Activated CD8-positive, alpha-beta memory T cell treated with anti-CD3 and anti-CD28 coated beads for 36 hours (primary cell): ENCODE measurements around the gene TBX3. TPM values are rescaled to one million over a fixed set of nuclear protein-coding genes. Genes with fewer than 3 reads are reported as not detected.
"Not testable (repeated sequence)": the region's sequence is repeated elsewhere in the genome, so short reads cannot be mapped to it uniquely, and the experiment has no call there.

Experiments used
- CTCF ChIA-PET: fragments of 350-600 bp; sonication (Branson Sonifier 250); formaldehyde crosslinking; loops from one replicate; lab custom pipeline; 2021; ENCODE audit warnings: antibody characterized with exemption; lab: Charles Lee
- POLR2A ChIA-PET: fragments of 350-600 bp; sonication (Branson Sonifier 250); formaldehyde crosslinking; loops from one replicate; lab custom pipeline; 2021; ENCODE audit warnings: antibody characterized with exemption; lab: Charles Lee
- total RNA-seq, 2 experiments: library from RNA; stranded (reverse); gene quantifications; one replicate each; pipeline ENCODE4 v1.2.3, GENCODE V29; 2021

Gene TBX3
- total RNA-seq: not detected

DNA sequence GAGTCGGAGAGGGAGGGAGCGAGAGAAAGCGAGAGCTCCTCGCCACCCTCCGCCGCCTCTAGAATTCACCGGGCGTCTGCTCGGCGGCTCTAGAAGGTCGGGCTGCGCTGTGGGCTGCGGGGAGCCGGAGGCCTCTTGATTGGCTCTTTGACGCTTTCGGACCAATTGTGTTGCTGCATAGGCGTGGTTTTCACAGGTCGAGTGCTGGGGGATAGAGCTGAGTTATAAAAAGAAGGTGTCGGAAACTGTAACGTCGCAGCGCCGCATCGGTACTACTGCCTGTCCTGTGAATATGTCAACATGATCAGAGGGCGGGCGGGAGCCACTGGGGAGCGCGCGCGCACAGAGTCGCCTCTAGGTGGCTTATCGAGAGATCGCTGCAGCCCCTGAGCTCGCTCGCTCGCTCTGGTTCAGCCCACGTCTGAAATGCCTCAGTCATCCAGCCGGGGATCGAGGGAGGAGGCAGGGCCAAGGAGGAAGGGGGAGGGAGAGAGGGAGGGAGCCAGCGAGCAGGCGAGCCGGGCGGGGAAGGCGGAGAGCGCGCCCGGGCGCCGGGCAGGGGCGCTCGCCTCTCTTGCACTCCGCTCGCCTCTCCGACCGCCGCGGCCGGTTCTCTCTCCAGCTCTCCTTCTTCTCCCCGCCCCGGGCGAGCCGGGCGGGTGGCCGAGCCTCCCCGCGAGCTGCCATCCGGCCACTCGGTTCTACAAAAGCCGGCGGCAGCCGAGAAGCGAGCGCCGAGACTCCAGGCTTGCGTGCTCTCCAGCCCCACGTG is at the start of gene TBX3:
TSS of gene TBX3 (minus strand) at position 78 of the 772 bp plus-strand sequence. CDS start 975 bp downstream, outside the sequence.
- ChIA-PET POLR2A (no interaction called here), CTCF (no interaction called here)

DNA sequence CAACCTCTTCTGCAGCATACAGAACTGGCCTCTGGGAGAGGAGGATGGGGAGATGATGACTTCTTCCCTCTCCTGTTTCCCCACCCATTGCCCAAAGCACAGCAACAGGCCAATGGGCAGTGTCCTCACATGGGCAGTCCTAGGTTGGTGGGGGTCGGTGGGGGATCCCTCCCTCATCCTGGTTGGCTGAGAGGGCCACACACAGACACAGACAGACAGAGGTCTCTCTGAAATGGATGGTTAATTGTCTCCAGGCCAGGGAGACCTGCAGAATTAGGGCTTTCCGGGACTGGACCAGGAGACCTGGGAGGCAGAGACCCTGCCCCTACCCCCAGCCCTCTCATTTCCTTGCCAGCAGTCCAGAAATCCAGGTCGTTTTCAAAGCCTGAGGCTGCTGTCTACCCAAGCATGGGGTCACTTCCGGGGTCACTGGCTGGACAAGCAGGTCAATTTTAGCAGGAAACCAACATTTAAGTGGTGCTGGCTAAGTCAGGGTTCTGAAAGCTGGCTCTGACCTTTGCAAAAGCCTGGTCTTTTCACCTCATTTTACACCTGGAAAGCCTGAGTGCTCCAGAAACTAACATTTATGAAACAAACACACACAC is 48.6 kb upstream of the TBX3 start:
- CTCF ChIA-PET: no interaction called here
- POLR2A ChIA-PET: no interaction called here

DNA sequence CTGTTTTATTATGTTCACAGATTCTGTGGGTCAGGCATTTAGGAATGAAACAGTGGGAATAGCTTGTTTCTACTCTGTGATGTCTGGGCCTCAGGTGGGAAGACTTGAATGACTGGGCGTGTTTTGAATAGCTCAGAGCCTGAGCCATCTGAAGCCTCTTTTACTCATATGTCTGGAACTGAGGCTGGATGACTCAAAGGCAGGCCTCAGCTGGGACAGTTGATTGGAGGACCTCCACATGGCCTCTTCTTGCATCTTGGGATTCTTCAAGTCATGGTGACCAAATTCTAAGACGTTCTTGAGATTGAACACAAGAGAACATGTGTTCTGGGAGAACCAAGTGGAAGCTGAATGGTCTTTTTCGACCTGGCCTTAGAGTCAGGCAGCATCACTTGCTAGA is 45.8 kb upstream of the TBX3 start:
- POLR2A ChIA-PET: no interaction called here
- CTCF ChIA-PET: no interaction called here

DNA sequence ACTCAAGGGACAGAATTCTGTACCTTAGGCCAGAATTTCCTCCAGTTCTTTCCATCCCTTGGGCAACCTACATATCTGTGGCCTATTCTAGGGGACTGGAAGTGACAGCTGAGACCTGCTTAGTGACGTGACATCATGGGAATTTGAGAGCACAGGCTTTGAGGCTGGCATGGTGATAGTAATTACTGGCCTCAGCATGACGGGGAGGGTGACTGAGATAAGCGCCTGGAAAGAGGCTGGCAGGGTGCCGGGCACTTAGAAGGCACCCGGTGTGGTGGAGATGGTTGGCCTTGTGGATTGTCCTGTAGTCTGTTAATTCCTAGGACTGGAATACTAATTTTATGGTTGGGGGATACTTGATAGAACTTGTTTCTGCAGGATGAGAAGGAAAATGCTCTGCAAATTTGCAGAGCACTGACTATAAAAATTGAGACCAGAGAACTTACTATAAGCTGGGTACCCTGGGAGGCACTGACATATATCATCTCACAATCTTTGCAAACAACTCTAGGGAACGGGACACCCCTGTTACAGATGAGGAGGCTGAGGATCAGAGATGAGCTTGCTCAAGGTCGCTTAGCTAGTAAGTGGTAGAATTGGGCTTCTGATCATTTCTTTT is 42.2 kb upstream of the TBX3 start:
- ChIA-PET POLR2A (no interaction called here), CTCF (no interaction called here)

DNA sequence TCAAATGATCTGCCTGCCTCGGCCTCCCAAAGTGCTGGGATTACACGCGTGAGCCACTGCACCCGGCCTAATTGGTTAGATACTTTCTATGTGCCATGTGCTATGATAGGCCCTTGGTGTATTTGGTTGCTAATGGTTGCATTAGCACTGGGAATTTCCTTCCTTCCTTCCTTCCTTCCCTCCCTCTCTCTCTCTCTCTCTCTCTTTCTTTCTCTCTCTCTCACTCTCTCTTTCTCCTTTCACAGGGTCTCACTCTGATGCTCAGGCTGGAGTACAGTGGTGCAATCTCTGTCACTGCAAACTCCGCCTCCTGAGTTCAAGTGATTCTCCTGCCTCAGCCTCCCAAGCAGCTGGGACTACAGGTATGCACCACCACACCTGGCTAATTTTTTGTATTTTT is 38.2 kb upstream of the TBX3 start:
- POLR2A ChIA-PET, CTCF ChIA-PET: not testable (repeated sequence)

DNA sequence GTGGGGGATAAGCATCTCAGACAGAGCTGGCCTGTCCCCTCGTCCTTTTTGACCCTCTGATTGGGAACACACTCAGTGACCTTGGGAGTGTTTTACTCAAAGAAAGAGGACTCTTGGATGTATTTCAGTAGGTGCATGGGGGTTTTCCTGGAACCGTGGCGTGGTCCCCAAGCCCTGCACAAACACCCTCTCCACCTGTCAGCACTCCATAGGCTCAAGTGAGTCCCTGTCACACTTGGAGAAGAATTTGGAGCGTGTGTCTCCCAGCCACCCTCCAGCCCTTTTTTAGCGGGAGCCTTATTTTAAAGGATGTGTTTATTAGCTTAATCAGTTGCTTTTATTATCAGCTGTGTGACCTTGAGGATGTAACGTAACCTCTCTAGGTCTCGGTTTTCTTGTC is 37.3 kb upstream of the TBX3 start:
- ChIA-PET POLR2A (no interaction called here), CTCF (no interaction called here)

DNA sequence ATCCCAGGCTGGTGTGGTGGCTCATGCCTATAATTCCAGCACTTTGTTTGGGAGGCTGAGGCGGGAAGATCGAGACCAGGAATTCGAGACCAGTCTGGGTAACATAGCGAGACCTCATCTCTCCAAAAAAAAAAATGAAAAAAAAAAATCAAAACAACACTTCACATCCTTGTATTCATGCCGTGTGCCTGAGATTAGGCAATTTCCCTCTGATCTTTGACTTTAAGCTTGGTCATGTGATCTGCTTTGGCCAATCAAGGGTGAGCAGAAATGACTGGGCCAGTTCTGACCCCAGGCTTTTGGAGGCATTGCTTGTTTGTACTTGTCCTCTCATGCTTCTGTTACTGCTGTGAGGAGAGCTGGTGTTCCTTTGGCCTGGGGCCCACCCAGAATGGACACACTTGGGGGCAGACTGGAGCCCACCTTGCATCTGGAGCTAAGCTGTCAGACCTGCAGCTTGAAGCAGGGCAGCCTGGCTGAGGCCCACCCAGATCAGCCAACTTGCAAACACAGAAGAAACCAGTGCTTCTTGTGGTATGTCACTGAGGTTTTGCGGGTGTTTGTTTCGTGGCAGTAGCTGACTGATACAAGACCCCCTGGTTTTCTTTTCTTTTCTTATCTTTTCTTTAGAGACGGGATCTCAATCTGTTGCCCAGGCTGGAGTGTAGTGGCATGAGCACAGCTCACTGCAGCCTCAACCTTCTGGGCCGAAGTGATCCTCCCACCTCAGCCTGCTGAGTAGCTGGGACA is 29.7 kb upstream of the TBX3 start:
- POLR2A ChIA-PET: no interaction called here
- CTCF ChIA-PET: no interaction called here

DNA sequence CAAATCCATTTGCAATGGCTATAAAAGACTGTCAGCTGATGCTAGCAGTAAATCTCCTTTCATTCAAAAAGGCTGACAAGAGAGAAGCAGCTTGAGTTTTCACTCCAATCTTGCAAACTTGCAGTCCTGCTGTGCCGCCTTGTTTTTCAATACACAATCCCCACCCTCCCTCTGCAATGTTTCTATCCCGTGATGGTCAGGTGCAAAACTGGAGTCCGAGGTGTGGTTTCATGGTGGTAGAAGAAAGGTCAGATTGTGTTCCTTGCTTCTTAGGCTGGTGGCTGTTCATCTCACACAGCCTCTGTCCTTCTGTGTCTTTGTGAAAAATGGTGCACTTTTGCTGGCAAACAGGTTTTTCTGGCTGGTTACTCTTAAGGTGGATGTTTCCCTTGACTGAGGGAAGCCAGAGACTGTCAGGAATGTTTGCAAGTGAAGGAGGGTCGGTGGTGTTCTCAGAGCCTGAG is 27.7 kb upstream of the TBX3 start:
- POLR2A ChIA-PET: no interaction called here
- CTCF ChIA-PET: no interaction called here

DNA sequence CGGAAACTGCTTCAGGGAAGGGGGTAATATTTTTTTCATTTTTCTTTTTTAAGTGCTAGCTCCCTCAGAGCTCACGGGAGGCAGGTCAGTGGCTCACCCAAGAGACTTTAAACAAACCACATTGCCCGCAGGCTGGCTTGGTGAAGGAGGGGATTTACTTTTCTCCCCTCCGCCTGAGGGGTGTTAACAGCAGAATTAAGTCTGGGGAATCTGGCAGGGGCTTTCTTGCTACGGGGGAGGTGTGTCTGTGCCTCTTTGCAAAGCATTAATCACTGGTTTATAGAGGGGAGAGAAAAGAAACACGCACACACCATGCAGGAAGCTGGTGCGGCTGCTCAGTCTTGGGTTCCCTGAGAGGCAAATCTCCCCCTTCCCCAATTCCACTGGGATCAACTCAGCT is 26.2 kb upstream of the TBX3 start:
- ChIA-PET POLR2A (no interaction called here), CTCF (no interaction called here)

DNA sequence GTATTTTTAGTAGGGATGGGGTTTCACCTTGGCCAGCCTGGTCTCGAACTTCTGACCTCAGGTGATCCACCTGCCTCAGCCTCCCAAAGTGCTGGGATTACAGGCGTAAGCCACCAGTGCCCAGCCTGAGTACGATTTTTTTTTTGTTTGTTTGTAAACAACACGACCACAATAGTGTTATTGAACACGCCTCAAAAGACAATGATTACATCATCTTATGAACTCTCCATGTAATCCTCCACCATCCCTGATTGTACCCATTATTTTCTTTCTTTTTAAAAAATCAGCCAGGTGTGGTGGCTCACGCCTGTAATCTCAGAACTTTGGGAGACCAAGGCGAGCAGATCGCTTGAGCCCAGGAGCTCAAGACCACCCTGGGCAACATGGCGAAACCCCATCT is 25.1 kb upstream of the TBX3 start:
- ChIA-PET POLR2A (no interaction called here), CTCF (no interaction called here)

DNA sequence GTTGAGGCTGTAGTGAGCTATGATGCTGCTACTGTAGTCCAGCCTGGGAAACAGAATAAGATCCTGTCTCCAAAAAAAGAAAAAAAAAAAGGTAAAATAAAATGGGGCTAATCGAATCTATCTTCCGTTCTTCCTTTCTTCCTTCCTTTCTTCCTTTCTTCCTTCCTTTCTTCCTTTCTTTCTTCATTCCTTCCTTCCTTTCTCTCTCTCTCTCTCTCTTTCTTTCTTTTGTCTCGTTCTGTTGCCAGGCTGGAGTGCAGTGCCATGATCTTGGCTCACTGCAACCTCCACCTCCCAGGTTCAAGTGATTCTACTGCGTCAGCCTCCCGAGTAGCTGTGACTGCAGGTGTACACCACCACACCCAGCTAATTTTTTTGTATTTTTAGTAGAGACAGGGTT is 24.6 kb upstream of the TBX3 start:
- POLR2A ChIA-PET, CTCF ChIA-PET: not testable (repeated sequence)

DNA sequence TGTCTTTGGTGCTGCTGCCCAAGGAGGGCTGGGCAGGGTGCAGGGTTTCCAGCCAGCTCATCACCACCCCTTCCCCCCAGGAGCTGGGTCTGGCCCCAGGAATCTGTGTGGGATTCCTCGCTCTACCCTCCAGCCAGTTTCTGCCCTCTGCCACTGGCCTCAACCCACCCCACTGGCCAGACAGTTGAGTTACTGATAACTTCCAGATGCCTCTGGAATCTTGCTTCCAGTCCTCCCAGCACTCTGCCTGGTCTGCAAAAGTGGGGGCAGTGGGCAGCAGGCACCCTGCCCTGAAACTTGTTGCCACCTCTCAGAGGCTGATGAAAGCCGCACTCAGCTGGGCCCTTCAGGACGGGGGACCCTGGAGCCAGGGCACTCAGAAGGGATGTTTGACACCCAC is 20.1 kb upstream of the TBX3 start:
- POLR2A ChIA-PET: no interaction called here

DNA sequence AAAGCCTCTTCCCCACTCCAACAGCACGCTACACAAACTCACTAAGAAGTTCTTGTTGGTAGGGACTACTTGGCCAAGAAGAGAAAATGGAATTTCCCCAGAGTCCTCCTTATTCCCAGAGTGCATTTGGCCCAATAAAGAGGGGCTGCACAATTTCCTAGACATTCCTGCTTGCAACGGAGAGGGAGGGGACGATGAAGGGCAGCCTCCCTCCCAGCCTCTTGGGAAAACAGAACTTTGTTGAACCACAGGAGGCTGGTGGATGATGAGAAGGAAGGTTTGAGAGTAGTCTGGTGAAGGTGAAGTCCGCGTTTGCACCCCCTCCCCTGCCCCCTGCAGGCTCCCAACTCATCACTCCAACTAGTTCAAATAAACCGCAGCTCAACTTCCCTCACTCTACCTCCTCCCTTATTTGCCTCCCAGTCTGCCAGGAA is 19.1 kb upstream of the TBX3 start:
- POLR2A ChIA-PET: no interaction called here
- CTCF ChIA-PET: interaction anchor here (0.6 kb wide), 1 partner anchor 750 kb away, joined by 4 read pairs; no protein-coding TSS in a partner anchor

More for the DNA sequence above, 20.1 kb upstream of the TBX3 start:
- CTCF ChIA-PET: no interaction called here

DNA sequence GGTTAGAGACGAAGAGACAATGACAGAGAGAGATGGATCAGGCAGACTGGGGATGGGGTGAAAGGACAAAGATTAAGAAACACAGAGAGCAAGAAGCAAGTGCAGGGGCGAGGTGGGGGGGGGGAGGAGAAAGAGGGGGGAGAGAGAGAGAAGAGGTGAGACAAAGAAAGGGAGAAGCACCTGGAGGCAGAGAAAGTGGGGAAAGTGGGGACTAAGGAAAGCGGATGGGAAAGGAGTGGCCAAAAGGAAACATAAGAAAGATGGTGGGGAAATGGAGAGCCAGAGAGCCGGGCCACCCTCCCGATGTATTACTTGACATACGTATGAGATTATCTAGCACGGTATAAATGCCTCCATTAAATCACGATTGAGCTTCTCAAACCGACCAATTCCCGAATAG is 18.5 kb upstream of the TBX3 start:
- ChIA-PET CTCF (interaction anchor here (0.6 kb wide), 1 partner anchor 41 kb away, joined by 3 read pairs; no protein-coding TSS in a partner anchor), POLR2A (no interaction called here)

DNA sequence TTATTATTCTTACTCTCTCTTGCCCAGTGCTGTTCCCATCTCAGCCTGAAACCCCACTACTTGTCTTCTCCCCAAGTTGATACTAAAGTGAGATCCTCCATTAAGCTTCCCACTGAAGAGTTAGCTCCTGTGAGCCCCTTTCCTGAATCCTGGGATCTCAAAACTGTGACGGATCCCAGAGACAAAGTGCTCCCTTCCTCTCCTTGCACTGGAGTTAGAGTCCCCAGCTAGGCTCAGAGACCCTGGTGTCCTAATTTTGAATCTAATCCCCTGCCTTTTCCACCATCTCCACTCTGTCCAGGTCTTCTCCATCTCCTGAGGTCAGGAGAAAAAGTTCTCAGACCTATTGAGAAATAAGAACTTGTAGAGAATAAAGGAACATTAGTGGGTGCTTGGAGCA is 17.6 kb upstream of the TBX3 start:
- POLR2A ChIA-PET: no interaction called here
- CTCF ChIA-PET: no interaction called here

DNA sequence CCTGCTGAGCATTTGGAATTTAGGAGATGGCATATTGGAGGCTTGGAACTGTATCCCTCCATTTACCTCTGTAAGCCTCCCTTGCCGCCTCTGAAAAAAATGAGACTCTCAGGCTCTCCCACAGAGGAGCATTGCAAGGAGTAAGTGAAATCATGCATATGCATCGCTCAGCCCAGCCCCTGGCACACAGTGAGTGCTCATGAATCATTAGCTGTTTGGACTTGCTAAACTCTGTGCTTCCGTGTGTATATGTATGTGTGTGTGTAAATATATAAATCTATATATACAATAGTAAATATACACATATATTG is 17.1 kb upstream of the TBX3 start:
- ChIA-PET POLR2A (no interaction called here), CTCF (no interaction called here)

DNA sequence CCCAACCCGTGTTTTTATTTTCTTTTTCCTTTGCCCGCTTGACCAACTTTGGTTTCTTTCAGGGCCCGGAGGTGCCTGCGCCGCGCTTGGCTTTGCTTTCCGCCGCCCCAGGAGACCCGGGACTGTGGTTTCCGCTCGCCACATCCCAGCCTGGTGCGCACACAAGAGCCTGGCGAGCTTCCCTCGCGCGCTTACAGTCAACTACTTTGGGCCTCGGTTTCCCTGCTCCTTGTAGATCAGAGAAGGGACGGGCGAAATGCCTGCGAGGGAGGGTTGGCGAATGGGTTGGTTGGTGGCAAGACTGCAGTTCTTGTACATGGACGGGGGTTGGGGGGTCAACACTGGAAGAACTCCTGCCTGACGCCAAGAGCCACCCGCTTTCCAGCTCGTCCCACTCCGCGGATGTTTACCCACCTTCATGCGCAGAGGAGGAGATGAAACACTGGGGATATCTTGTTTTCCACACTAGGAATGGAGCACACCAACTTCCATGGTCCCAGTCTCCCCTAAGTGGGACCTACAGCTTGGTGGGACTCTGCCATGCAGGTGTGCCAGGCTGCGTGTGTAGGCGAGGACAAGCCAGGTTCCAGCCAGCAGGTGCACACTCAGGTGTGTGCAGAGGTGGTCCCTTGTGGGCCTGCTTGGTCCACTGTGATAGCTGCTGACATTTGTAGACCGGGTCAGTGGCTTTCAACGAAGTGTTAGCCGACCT is 16.6 kb upstream of the TBX3 start:
- CTCF ChIA-PET: no interaction called here
- POLR2A ChIA-PET: no interaction called here

DNA sequence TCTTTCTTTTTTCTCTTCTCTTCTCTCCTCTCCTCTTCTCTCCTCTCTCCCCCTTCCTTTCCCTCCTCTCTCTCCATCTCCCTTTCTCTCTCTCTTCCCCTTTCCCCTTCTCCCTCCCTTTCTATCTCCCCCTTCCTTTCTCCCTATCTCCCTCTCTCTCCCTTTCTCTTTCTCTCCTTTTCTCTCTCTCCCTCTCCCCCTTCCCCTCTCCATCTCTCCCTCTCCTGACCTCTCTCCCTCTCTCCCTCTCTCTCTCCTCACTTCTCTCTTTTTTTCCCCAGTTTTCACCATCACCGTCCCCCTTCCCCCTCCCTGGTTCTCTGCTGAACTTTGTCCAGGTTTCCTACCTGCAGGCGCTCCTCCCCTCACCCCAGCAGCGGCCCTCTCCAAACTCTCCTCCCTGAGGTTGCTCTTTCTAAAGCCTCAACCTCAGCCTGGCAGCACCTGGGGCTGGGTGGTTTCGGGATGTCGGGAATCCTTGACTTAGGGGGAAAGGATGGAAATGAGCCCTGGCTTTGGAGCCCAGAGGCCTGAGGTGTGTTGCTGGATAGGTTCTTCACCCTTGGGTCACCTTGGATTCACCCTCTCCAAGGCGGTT is 14.7 kb upstream of the TBX3 start:
- CTCF ChIA-PET: no interaction called here
- POLR2A ChIA-PET: no interaction called here
